SU-DHL-6 (cell line): ENCODE measurements around the gene RRBP1.

Experiments used
- EZH2phosphoT487 ChIP-seq: fragments of 200-600 bp; sonication (generic), shearing (Covaris generic); conservative IDR thresholded peaks from 2 replicates; pipeline ENCODE4 v1.6.1; 2018; ENCODE audit warnings: mild to moderate bottlenecking, antibody characterized with exemption, low read length, moderate library complexity, mixed read lengths
- TF ChIP-seq, protein P1 (sequence below): fragments of 200-600 bp; sonication (generic); IDR thresholded peaks from one replicate; pipeline ENCODE4 v1.5.1; 2017; ENCODE audit warnings: antibody characterized with exemption, mild to moderate bottlenecking, low read length, moderate library complexity; ENCODE audit not compliant: insufficient read depth, poor library complexity, severe bottlenecking

DNA sequence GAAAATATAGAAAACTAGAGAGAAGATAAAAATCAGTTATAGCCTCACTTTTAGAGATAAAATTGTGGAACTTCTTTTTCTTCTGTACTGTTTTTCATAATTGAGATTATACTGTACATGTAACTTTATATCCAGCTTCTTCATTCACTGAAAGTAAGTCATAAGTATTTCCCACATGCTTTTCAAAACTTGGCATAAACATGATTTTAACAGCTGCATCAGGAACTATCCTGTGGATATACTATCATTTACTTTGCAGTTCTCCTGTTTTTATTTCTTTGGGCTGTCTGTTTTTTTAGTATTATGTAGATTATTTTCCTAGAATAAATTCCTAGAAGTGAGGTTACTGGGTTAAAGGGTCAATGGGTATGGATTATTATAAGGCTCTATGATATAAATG lies 97.4 kb downstream of the RRBP1 start:
- TF ChIP-seq, protein P1, sequence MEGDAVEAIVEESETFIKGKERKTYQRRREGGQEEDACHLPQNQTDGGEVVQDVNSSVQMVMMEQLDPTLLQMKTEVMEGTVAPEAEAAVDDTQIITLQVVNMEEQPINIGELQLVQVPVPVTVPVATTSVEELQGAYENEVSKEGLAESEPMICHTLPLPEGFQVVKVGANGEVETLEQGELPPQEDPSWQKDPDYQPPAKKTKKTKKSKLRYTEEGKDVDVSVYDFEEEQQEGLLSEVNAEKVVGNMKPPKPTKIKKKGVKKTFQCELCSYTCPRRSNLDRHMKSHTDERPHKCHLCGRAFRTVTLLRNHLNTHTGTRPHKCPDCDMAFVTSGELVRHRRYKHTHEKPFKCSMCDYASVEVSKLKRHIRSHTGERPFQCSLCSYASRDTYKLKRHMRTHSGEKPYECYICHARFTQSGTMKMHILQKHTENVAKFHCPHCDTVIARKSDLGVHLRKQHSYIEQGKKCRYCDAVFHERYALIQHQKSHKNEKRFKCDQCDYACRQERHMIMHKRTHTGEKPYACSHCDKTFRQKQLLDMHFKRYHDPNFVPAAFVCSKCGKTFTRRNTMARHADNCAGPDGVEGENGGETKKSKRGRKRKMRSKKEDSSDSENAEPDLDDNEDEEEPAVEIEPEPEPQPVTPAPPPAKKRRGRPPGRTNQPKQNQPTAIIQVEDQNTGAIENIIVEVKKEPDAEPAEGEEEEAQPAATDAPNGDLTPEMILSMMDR: no peak
- no peak for TF ChIP-seq EZH2phosphoT487
